B cell (primary cell): ENCODE data around the gene FBRS. TPM values are rescaled to one million over a fixed set of nuclear protein-coding genes. Genes with fewer than 3 reads are reported as not detected.

Source experiments
- ATAC-seq: fragments of 200-7000 bp; cut with Tn5 transposase; one replicate; pipeline ENCODE4 v1.10.0; 2021; ENCODE audit warnings: low read depth, mild to moderate bottlenecking, moderate number of reproducible peaks, moderate library complexity
- CTCF ChIA-PET: fragments of 350-600 bp; sonication (Branson Sonifier 250); formaldehyde crosslinking; loops from one replicate; lab custom pipeline; 2021; ENCODE audit warnings: antibody characterized with exemption, inconsistent platforms; lab: Charles Lee
- POLR2A ChIA-PET: fragments of 350-600 bp; sonication (Branson Sonifier 250); formaldehyde crosslinking; loops from one replicate; lab custom pipeline; 2021; ENCODE audit warnings: antibody characterized with exemption; lab: Charles Lee
- DNase-seq: peaks from one replicate; pipeline ENCODE4 v3.0.0; 2013
- H2AFZ ChIP-seq: 2 replicates; pipeline ENCODE4 v1.6.1; 2012; ENCODE audit warnings: mild to moderate bottlenecking, low read depth, low read length; ENCODE audit not compliant: insufficient read depth, poor library complexity, severe bottlenecking
- H3K27ac ChIP-seq, 2 donors: 1 replicate in 1 of 2; 2 replicates in 1 of 2; pipeline ENCODE4 v1.5.1; 2012 to 2013; ENCODE audit warnings: low read length in 2 of 2, mild to moderate bottlenecking in 2 of 2, moderate library complexity in 1 of 2
- H3K27me3 ChIP-seq, 4 experiments: fragments of 200-600 bp in 1 of 4; sonication (generic) in 1 of 4; replicated peaks in 1 of 4; 1 replicate in 2 of 4; 2 replicates in 2 of 4; pipeline versions ENCODE4 v1.6.1 to v1.7.0; 2013 to 2016; ENCODE audit warnings: low read length in 3 of 4, mild to moderate bottlenecking in 2 of 4, mixed read lengths in 1 of 4, moderate library complexity in 1 of 4; ENCODE audit not compliant: insufficient read depth in 4 of 4, control insufficient read depth in 3 of 4; ENCODE audit errors: control extremely low read depth in 1 of 4
- H3K36me3 ChIP-seq, 2 experiments: replicated peaks in 1 of 2; 1 replicate in 1 of 2; 2 replicates in 1 of 2; pipeline versions ENCODE4 v1.6.1 to v1.7.1; 2013; ENCODE audit warnings: low read length in 1 of 2; ENCODE audit not compliant: insufficient read depth in 2 of 2, control insufficient read depth in 1 of 2; ENCODE audit errors: control extremely low read depth in 1 of 2, extremely low read depth in 1 of 2
- H3K4me1 ChIP-seq, 2 donors: fragments of 200-600 bp in 1 of 2; sonication (generic) in 1 of 2; 1 replicate in 1 of 2; 2 replicates in 1 of 2; pipeline versions ENCODE4 v1.5.1 to v1.6.1; 2013 to 2017; ENCODE audit warnings: low read length in 2 of 2; ENCODE audit not compliant: control insufficient read depth in 2 of 2, insufficient read depth in 2 of 2
- H3K4me2 ChIP-seq: replicated peaks from 2 replicates; pipeline ENCODE3; 2012; ENCODE audit warnings: mild to moderate bottlenecking, low read depth, low read length; ENCODE audit not compliant: poor library complexity, severe bottlenecking
- H3K4me3 ChIP-seq, 5 experiments: fragments of 200-600 bp in 1 of 5; sonication (generic) in 1 of 5; 1 replicate in 3 of 5; 2 replicates in 2 of 5; pipeline versions ENCODE4 v1.5.1 to v1.7.0; 2011 to 2016; ENCODE audit warnings: low read length in 4 of 5, mild to moderate bottlenecking in 4 of 5, low read depth in 2 of 5, control low read depth in 1 of 5, moderate library complexity in 1 of 5; ENCODE audit not compliant: insufficient read depth in 1 of 5; ENCODE audit errors: control extremely low read depth in 1 of 5, extremely low read depth in 1 of 5
- H3K79me2 ChIP-seq: fragments of 200-600 bp; sonication (generic); one replicate; pipeline ENCODE4 v1.6.0; 2016; ENCODE audit warnings: low read length; ENCODE audit not compliant: control insufficient read depth, insufficient read depth
- H3K9ac ChIP-seq: fragments of 200-600 bp; sonication (generic); 2 replicates; pipeline ENCODE4 v1.6.1; 2017; ENCODE audit warnings: mild to moderate bottlenecking, low read length, moderate library complexity
- H3K9me3 ChIP-seq, 3 donors: one replicate each; pipeline versions ENCODE4 v1.6.1 to v1.7.1; 2013; ENCODE audit warnings: low read length in 2 of 3; ENCODE audit not compliant: control insufficient read depth in 2 of 3, insufficient read depth in 1 of 3; ENCODE audit errors: control extremely low read depth in 1 of 3
- H4K20me1 ChIP-seq: 2 replicates; pipeline ENCODE4 v1.6.0; 2012; ENCODE audit warnings: mild to moderate bottlenecking, low read length; ENCODE audit not compliant: insufficient read depth, control insufficient read depth, poor library complexity, severe bottlenecking
- H3K27ac Mint-ChIP-seq: one replicate; pipeline ENCODE4 v1.8.0; 2021; ENCODE audit warnings: mixed read lengths
- H3K27me3 Mint-ChIP-seq: one replicate; pipeline ENCODE4 v1.8.0; 2021; ENCODE audit warnings: mixed read lengths
- H3K4me1 Mint-ChIP-seq: one replicate; pipeline ENCODE4 v1.8.0; 2021; ENCODE audit warnings: mixed read lengths
- H3K4me3 Mint-ChIP-seq: one replicate; pipeline ENCODE4 v1.8.0; 2021; ENCODE audit warnings: mixed read lengths
- H3K9me3 Mint-ChIP-seq: one replicate; pipeline ENCODE4 v1.8.0; 2022; ENCODE audit warnings: mixed read lengths; ENCODE audit not compliant: insufficient read depth
- EZH2 ChIP-seq: IDR thresholded peaks from 2 replicates; pipeline ENCODE4 v1.6.1; 2012; ENCODE audit warnings: borderline replicate concordance, low read depth, mild to moderate bottlenecking, moderate library complexity, low read length; ENCODE audit not compliant: insufficient read depth, poor library complexity, severe bottlenecking
- WGBS: methylation state at CpG from one replicate; pipeline ENCODE4 v1.1.5; 2013; ENCODE audit warnings: missing lambda C conversion rate; ENCODE audit not compliant: insufficient coverage; 5-methylcytosine and 5-hydroxymethylcytosine counted together
- intact Hi-C: fragments of 100-400 bp; cut with micrococcal nuclease; formaldehyde crosslinking; loops from one replicate; pipeline ENCODE4 v1.10.0; 2022
- polyA plus RNA-seq: library from polyadenylated mRNA; depleted of rRNA; stranded (reverse); fragments of >200 nt; gene quantifications from 2 replicates; pipeline ENCODE4 v1.2.3, GENCODE V29; 2012
- total RNA-seq, 2 donors: library from RNA; stranded (reverse); fragments of 120-200 nt in 1 of 2; gene quantifications; 1 replicate in 1 of 2; 2 replicates in 1 of 2; pipeline versions ENCODE4 v1.2.3 to v1.2.4, GENCODE V29; 2013 to 2022
- TF ChIP-seq, protein P1 (sequence below): fragments of 200-600 bp; IDR thresholded peaks from one replicate; pipeline ENCODE4 v1.8.0; 2022; ENCODE audit warnings: antibody characterized with exemption, mild to moderate bottlenecking

Gene FBRS
- total and polyA plus RNA-seq, 2 donors (not counting 1 experiment from before 2014, with no cell fraction given) = 68.3 to 194 TPM

DNA sequence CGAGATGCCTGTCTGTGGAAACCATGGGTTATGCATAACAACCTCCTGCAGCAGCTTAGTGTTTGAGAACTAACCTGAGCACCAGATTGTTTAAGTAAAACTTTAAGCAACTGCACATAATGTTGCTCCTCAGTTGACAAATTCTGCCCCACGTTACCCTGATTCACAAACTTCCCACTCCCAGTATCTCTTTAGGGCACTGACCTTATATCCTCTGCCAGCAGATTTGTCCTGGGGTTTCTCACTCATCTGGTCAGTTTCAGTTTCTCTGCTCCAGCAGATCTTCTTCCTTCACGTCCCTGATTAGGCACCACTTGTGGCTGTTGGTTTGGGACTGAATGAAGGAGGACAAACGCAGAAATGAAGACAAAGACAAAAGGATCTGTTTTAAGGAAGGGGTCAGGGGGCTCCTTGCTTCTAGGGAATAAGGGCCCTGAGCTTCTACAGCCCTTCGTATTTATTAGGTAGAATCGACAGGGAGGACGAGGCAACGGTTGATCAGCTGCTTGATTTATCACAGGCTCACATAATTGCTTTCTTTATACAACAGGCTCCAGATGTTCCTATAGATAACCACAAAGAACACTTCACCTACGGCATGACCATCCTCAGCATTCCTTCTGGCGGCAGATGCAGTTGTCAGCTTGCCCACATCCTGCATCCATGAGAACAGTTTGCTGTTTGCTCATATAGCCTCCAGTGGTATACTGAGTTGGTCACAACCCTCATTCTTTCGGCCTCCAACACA is 34.5 kb upstream of the FBRS start:
- no peaks in the 10 kb centered on the region for H4K20me1 ChIP-seq
- no peaks in the 10 kb centered on the region for H3K27me3 ChIP-seq
- no peak overlapping the region for H3K4me3 ChIP-seq
- no peaks in the 10 kb centered on the region for H3K36me3 ChIP-seq
- no peak overlapping the region for H3K4me2 ChIP-seq
- TF ChIP-seq EZH2 = no peak
- TF ChIP-seq, protein P1, sequence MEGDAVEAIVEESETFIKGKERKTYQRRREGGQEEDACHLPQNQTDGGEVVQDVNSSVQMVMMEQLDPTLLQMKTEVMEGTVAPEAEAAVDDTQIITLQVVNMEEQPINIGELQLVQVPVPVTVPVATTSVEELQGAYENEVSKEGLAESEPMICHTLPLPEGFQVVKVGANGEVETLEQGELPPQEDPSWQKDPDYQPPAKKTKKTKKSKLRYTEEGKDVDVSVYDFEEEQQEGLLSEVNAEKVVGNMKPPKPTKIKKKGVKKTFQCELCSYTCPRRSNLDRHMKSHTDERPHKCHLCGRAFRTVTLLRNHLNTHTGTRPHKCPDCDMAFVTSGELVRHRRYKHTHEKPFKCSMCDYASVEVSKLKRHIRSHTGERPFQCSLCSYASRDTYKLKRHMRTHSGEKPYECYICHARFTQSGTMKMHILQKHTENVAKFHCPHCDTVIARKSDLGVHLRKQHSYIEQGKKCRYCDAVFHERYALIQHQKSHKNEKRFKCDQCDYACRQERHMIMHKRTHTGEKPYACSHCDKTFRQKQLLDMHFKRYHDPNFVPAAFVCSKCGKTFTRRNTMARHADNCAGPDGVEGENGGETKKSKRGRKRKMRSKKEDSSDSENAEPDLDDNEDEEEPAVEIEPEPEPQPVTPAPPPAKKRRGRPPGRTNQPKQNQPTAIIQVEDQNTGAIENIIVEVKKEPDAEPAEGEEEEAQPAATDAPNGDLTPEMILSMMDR = no peak
- H3K27me3 Mint-ChIP-seq = peaks cover 15% of the 10 kb centered on the region
- WGBS = 91% methylated on average over 10 of the region's 11 CpGs
- DNase-seq (no peak), ATAC-seq (no peak)
- H3K4me1 ChIP-seq = peaks cover 0 to 3% of the 10 kb centered on the region in 2 donors
- intact Hi-C loops = no loop called here
- H3K27ac Mint-ChIP-seq = no peak overlapping the region
- no peak overlapping the region for H3K4me3 Mint-ChIP-seq
- ChIA-PET CTCF (no interaction called here), POLR2A (no interaction called here)
- no peak overlapping the region for H3K9ac ChIP-seq
- H3K9me3 Mint-ChIP-seq = no peaks in the 10 kb centered on the region
- no peak overlapping the region for H3K27ac ChIP-seq
- peaks cover 2% of the 10 kb centered on the region for H3K4me1 Mint-ChIP-seq
- peaks cover 0 to 3% (median 0%) of the 10 kb centered on the region in 3 donors for H3K9me3 ChIP-seq
- H2AFZ ChIP-seq = no peak overlapping the region
- H3K79me2 ChIP-seq = no peaks in the 10 kb centered on the region

DNA sequence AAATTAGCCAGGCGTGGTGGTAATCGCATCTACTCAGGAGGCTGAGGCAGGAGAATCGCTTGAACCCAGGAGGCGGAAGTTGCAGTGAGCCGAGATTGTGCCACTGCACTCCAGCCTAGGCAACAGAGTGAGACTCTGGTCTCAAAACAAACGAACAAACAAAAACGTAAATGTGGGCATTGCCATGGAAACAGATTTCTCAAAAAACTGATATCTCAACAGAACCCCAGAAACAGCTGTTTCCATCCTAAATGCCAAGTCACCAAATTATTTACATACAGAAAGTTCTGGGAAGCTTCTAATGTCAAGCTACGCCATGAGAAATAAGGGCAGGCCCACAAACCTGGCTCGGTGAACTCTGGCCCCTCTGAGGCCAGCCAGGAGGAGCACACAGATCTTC is 32.0 kb upstream of the FBRS start:
- H3K9ac ChIP-seq = no peak overlapping the region
- Mint-ChIP-seq H3K9me3 (no peaks in the 10 kb centered on the region), H3K27me3 (peaks cover 15% of the 10 kb centered on the region), H3K27ac (no peak overlapping the region), H3K4me1 (peaks cover 7% of the 10 kb centered on the region), H3K4me3 (no peak overlapping the region)
- no peak overlapping the region for H3K27ac ChIP-seq
- POLR2A ChIA-PET = interaction anchor here (0.7 kb wide), 1 partner anchor 33 kb away, joined by 4 read pairs; no protein-coding TSS in a partner anchor
- DNase-seq = no peak
- TF ChIP-seq EZH2 = no peak
- no peak overlapping the region for H3K4me3 ChIP-seq
- no peaks in the 10 kb centered on the region for H4K20me1 ChIP-seq
- peaks cover 0 to 3% (median 0%) of the 10 kb centered on the region in 3 donors for H3K9me3 ChIP-seq
- no peak overlapping the region for H2AFZ ChIP-seq
- H3K36me3 ChIP-seq = no peaks in the 10 kb centered on the region
- H3K79me2 ChIP-seq = no peaks in the 10 kb centered on the region
- H3K27me3 ChIP-seq = no peaks in the 10 kb centered on the region
- 96% methylated on average over 9 of the region's 9 CpGs for WGBS
- H3K4me2 ChIP-seq = no peak overlapping the region
- CTCF ChIA-PET = interaction anchor here (0.7 to 2.2 kb wide), 6 partner anchors 11 to 196 kb away, joined by 3 to 5 read pairs (median 4); partner anchors contain the start of gene DCTPP1
- intact Hi-C loops = loop anchor here (5.0 kb wide), 1 partner anchor 584 kb away; no protein-coding TSS in a partner anchor
- peaks cover 0 to 8% of the 10 kb centered on the region in 2 donors for H3K4me1 ChIP-seq
- no peak for ATAC-seq
